HepG2 (cell line): Measurements from ENCODE around the gene PPM1H. TPM values are rescaled to one million over a fixed set of nuclear protein-coding genes. Genes with fewer than 3 reads are reported as not detected.

Experiments
- ATAC-seq: fragments of 200-7000 bp; cut with Tn5 transposase; 3 replicates; pipeline ENCODE4 v1.9.1; 2020; ENCODE audit warnings: mild to moderate bottlenecking, moderate library complexity
- BruUV-seq: library from RNA; stranded (reverse); fragments of 400-500 nt; replicated peaks from 2 replicates; lab custom pipeline; 2021; lab: Mats Ljungman, UMichigan
- CTCF ChIA-PET: fragments of 300-600 bp; formaldehyde crosslinking; extraction: SDS; loops from one replicate; lab custom pipeline; 2021; ENCODE audit warnings: low total read pairs, inconsistent platforms, low intra/inter-chr PET ratio; lab: Yijun Ruan, JAX
- POLR2A ChIA-PET: fragments of 350-600 bp; sonication (Branson Sonifier 250); formaldehyde crosslinking; loops from one replicate; lab custom pipeline; 2020; ENCODE audit warnings: antibody characterized with exemption, inconsistent platforms; lab: Yijun Ruan, JAX
- DNase-seq: peaks from one replicate; pipeline ENCODE4 v3.0.0-alpha.2; 2015; ENCODE audit warnings: low spot score
- FAIRE-seq: peaks from 3 replicates; lab custom pipeline; 2011; peaks lifted over from hg19 to GRCh38; lab: Jason Lieb, UNC
- H2AFZ ChIP-seq: one replicate; pipeline ENCODE4 v1.6.1; 2011; ENCODE audit warnings: low read length, inconsistent platforms
- H3K27ac ChIP-seq: fragments of 300-600 bp; 3 replicates; pipeline ENCODE4 v1.8.0; 2011; ENCODE audit warnings: mixed run types, mild to moderate bottlenecking, mixed read lengths, low read length, inconsistent platforms; ENCODE audit not compliant: insufficient read depth; ENCODE audit errors: extremely low read length
- H3K27me3 ChIP-seq, 2 experiments: fragments of 200-600 bp in 1 of 2; 2 replicates in 1 of 2; 3 replicates in 1 of 2; pipeline versions ENCODE4 v1.6.0 to v1.8.0; 2011; ENCODE audit warnings: low read length in 2 of 2, mild to moderate bottlenecking in 2 of 2, moderate library complexity in 2 of 2, inconsistent platforms in 1 of 2; ENCODE audit not compliant: insufficient read depth in 2 of 2, control insufficient read depth in 1 of 2
- H3K36me3 ChIP-seq, 2 experiments: fragments of 200-600 bp in 1 of 2; replicated peaks in 1 of 2; 2 replicates in 1 of 2; 3 replicates in 1 of 2; pipeline versions ENCODE4 v1.5.1 to v1.8.0; 2011; ENCODE audit warnings: low read length in 2 of 2, inconsistent platforms in 1 of 2; ENCODE audit not compliant: insufficient read depth in 2 of 2, control insufficient read depth in 1 of 2
- H3K4me1 ChIP-seq: 2 replicates; pipeline ENCODE4 v1.5.1; 2012; ENCODE audit warnings: low read length, inconsistent platforms; ENCODE audit not compliant: insufficient read depth
- H3K4me2 ChIP-seq: 2 replicates; pipeline ENCODE4 v1.6.0; 2011; ENCODE audit warnings: low read depth, low read length, inconsistent platforms
- H3K4me3 ChIP-seq, 3 experiments: fragments of 200-600 bp in 1 of 3; sonication (generic), shearing (Covaris generic) in 1 of 3; replicated peaks in 1 of 3; 2 replicates each; pipeline ENCODE4 v1.5.1; 2011 to 2016; ENCODE audit warnings: low read length in 3 of 3, inconsistent platforms in 2 of 3, low read depth in 2 of 3, mild to moderate bottlenecking in 2 of 3, control low read depth in 1 of 3, mixed read lengths in 1 of 3; ENCODE audit not compliant: insufficient read depth in 1 of 3
- H3K79me2 ChIP-seq: one replicate; pipeline ENCODE4 v1.6.1; 2011; ENCODE audit warnings: low read length, inconsistent platforms; ENCODE audit not compliant: insufficient read depth
- H3K9ac ChIP-seq: 2 replicates; pipeline ENCODE4 v1.6.0; 2011; ENCODE audit warnings: mild to moderate bottlenecking, low read depth, low read length, inconsistent platforms; ENCODE audit not compliant: insufficient read depth
- H3K9me3 ChIP-seq: 2 replicates; pipeline ENCODE4 v1.5.1; 2012; ENCODE audit warnings: mild to moderate bottlenecking, low read length
- H4K20me1 ChIP-seq: 2 replicates; pipeline ENCODE4 v1.6.0; 2011; ENCODE audit warnings: inconsistent platforms, mild to moderate bottlenecking, low read length, moderate library complexity; ENCODE audit not compliant: insufficient read depth
- BCLAF1 ChIP-seq: fragments of 450-650 bp; IDR thresholded peaks from 2 replicates; pipeline ENCODE4 v1.6.1; 2017; ENCODE audit warnings: mild to moderate bottlenecking
- GATAD1 ChIP-seq: IDR thresholded peaks from 2 replicates; pipeline ENCODE4 v1.6.1; 2016; ENCODE audit warnings: missing genetic modification reagents, missing compliant biosample characterization
- HMG20B ChIP-seq: conservative IDR thresholded peaks from 2 replicates; pipeline ENCODE4 v1.6.1; 2016; ENCODE audit warnings: missing genetic modification reagents, missing compliant biosample characterization
- HNRNPH1 ChIP-seq: fragments of 200-400 bp; formaldehyde crosslinking; optimal IDR thresholded peaks from 2 replicates; pipeline ENCODE3; 2017; ENCODE audit warnings: mild to moderate bottlenecking, low read depth, low read length
- MTF1 ChIP-seq: sonication (generic); formaldehyde crosslinking; IDR thresholded peaks from 2 replicates; pipeline ENCODE4 v1.5.0; 2020; ENCODE audit warnings: missing genetic modification reagents
- MZF1 ChIP-seq: sonication (generic); formaldehyde crosslinking; IDR thresholded peaks from 2 replicates; pipeline ENCODE4 v1.8.1; 2023; ENCODE audit warnings: mild to moderate bottlenecking, missing genetic modification reagents, borderline replicate concordance
- RBM22 ChIP-seq: fragments of 200-400 bp; formaldehyde crosslinking; optimal IDR thresholded peaks from 2 replicates; pipeline ENCODE3; 2017; ENCODE audit warnings: mild to moderate bottlenecking, low read length, moderate library complexity
- SMYD3 ChIP-seq: sonication (generic); formaldehyde crosslinking; IDR thresholded peaks from 2 replicates; pipeline ENCODE4 v1.8.1; 2023; ENCODE audit warnings: mild to moderate bottlenecking, missing genetic modification reagents
- TBX2 ChIP-seq: sonication (generic); formaldehyde crosslinking; IDR thresholded peaks from 2 replicates; pipeline ENCODE4 v1.5.0; 2020; ENCODE audit warnings: missing genetic modification reagents, mild to moderate bottlenecking, borderline replicate concordance
- ZNF446 ChIP-seq: sonication (generic); formaldehyde crosslinking; IDR thresholded peaks from 2 replicates; pipeline ENCODE4 v1.5.0; 2020; ENCODE audit warnings: mild to moderate bottlenecking, missing genetic modification reagents
- ZNF550 ChIP-seq: sonication (generic); formaldehyde crosslinking; IDR thresholded peaks from 2 replicates; pipeline ENCODE4 v1.4.0; 2020; ENCODE audit warnings: mild to moderate bottlenecking, missing genetic modification reagents, borderline replicate concordance
- ZNF589 ChIP-seq: sonication (generic); formaldehyde crosslinking; conservative IDR thresholded peaks from 2 replicates; pipeline ENCODE4 v1.8.0; 2022; ENCODE audit warnings: mild to moderate bottlenecking, moderate library complexity, missing genetic modification reagents
- ZNF737 ChIP-seq: sonication (generic); formaldehyde crosslinking; IDR thresholded peaks from 2 replicates; pipeline ENCODE4 v1.5.0; 2020; ENCODE audit warnings: missing genetic modification reagents, mild to moderate bottlenecking, borderline replicate concordance
- ZNF891 ChIP-seq: sonication (generic); formaldehyde crosslinking; IDR thresholded peaks from 2 replicates; pipeline ENCODE4 v1.5.0; 2020; ENCODE audit warnings: mild to moderate bottlenecking, missing genetic modification reagents
- WGBS: methylation state at CpG from one replicate; pipeline ENCODE4 v1.1.6; 2017; ENCODE audit warnings: low lambda C conversion rate; 5-methylcytosine and 5-hydroxymethylcytosine counted together
- in situ Hi-C: cut with HindIII; loops from 2 replicates; pipeline ENCODE4 v1.10.0; 2017; ENCODE audit warnings: low pct_unique_long_range_greater_than_20kb; ENCODE audit not compliant: extremely low pct_ligation_motif_present
- intact Hi-C: fragments of 100-400 bp; cut with micrococcal nuclease; formaldehyde crosslinking; loops from one replicate; pipeline ENCODE4 v1.10.0; 2022; ENCODE audit not compliant: unreplicated experiment
- polyA plus RNA-seq, 8 experiments: library from polyadenylated mRNA; depleted of rRNA in 3 of 8; stranded (reverse) in 7 of 8; unstranded in 1 of 8; fragments of >200 nt; fragmentation: Illumina TruSeq in 4 of 8; extraction: Trizol in 4 of 8; gene quantifications; 2 replicates each; pipeline versions ENCODE4 v1.2.1 to v1.2.3, GENCODE V29; 2011 to 2016; ENCODE audit warnings: low read depth in 4 of 8, missing spikeins in 1 of 8, mixed read lengths in 1 of 8; ENCODE audit not compliant: insufficient read depth in 1 of 8
- total RNA-seq, 5 experiments: library from RNA; depleted of rRNA; stranded (reverse); fragments of >200 nt; fragmentation: Illumina TruSeq; extraction: Trizol; gene quantifications; 2 replicates each; pipeline ENCODE4 v1.2.3, GENCODE V29; 2016; ENCODE audit warnings: low read depth in 1 of 5
- TF ChIP-seq, protein P1 (sequence below): sonication (generic); formaldehyde crosslinking; IDR thresholded peaks from 2 replicates; pipeline ENCODE4 v1.4.0; 2020; ENCODE audit warnings: missing genetic modification reagents, borderline replicate concordance
- TF ChIP-seq, protein P2 (sequence below): sonication (generic); formaldehyde crosslinking; IDR thresholded peaks from 2 replicates; pipeline ENCODE4 v1.4.0; 2020; ENCODE audit warnings: missing genetic modification reagents
- TF ChIP-seq, protein P3 (sequence below): sonication (generic); formaldehyde crosslinking; IDR thresholded peaks from 2 replicates; pipeline ENCODE4 v1.5.0; 2020; ENCODE audit warnings: missing genetic modification reagents, mild to moderate bottlenecking, borderline replicate concordance

PPM1H gene
- total and polyA plus RNA-seq, 2 of the 13 experiments (the other 11 are each of a cell fraction or from before 2014, with no cell fraction given): 29.1 to 38.1 TPM

- peaks cover 6 to 24% of the 10 kb centered on the region in 2 experiments for H3K36me3 ChIP-seq
- no peak overlapping the region for H3K27ac ChIP-seq
- H3K4me1 ChIP-seq: peaks cover 6% of the 10 kb centered on the region
- no peaks in the 10 kb centered on the region for H3K27me3 ChIP-seq
- H2AFZ ChIP-seq: no peak overlapping the region
- H3K4me3 ChIP-seq: no peak overlapping the region
- ATAC-seq (no peak), FAIRE-seq (no peak), DNase-seq (no peak)
- intact Hi-C loops (no loop called here), in situ Hi-C loops (no loop called here)
- ChIA-PET POLR2A (no interaction called here), CTCF (no interaction called here)
- H4K20me1 ChIP-seq: no peaks in the 10 kb centered on the region
- WGBS: 95% methylated on average over 10 of the region's 10 CpGs
- peaks cover 61% of the 10 kb centered on the region for H3K79me2 ChIP-seq
- no TSS peak for BruUV-seq
- no peak overlapping the region for H3K9ac ChIP-seq
- H3K4me2 ChIP-seq: no peak overlapping the region
- H3K9me3 ChIP-seq: no peaks in the 10 kb centered on the region
- TF ChIP-seq RBM22 (no peak), TBX2 (no peak), ZNF737 (no peak), BCLAF1 (no peak), SMYD3 (no peak), MZF1 (CRISPR knock-in tag) (no peak), ZNF589 (no peak), MTF1 (CRISPR knock-in tag) (no peak), GATAD1 (CRISPR knock-in tag) (no peak), ZNF891 (CRISPR knock-in tag) (no peak), HMG20B (CRISPR knock-in tag) (no peak), HNRNPH1 (no peak), ZNF550 (CRISPR knock-in tag) (no peak), ZNF446 (no peak)
- TF ChIP-seq, protein P1, sequence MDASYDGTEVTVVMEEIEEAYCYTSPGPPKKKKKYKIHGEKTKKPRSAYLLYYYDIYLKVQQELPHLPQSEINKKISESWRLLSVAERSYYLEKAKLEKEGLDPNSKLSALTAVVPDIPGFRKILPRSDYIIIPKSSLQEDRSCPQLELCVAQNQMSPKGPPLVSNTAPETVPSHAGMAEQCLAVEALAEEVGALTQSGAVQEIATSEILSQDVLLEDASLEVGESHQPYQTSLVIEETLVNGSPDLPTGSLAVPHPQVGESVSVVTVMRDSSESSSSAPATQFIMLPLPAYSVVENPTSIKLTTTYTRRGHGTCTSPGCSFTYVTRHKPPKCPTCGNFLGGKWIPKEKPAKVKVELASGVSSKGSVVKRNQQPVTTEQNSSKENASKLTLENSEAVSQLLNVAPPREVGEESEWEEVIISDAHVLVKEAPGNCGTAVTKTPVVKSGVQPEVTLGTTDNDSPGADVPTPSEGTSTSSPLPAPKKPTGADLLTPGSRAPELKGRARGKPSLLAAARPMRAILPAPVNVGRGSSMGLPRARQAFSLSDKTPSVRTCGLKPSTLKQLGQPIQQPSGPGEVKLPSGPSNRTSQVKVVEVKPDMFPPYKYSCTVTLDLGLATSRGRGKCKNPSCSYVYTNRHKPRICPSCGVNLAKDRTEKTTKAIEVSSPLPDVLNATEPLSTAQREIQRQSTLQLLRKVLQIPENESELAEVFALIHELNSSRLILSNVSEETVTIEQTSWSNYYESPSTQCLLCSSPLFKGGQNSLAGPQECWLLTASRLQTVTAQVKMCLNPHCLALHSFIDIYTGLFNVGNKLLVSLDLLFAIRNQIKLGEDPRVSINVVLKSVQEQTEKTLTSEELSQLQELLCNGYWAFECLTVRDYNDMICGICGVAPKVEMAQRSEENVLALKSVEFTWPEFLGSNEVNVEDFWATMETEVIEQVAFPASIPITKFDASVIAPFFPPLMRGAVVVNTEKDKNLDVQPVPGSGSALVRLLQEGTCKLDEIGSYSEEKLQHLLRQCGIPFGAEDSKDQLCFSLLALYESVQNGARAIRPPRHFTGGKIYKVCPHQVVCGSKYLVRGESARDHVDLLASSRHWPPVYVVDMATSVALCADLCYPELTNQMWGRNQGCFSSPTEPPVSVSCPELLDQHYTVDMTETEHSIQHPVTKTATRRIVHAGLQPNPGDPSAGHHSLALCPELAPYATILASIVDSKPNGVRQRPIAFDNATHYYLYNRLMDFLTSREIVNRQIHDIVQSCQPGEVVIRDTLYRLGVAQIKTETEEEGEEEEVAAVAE: no peak
- TF ChIP-seq, protein P2, sequence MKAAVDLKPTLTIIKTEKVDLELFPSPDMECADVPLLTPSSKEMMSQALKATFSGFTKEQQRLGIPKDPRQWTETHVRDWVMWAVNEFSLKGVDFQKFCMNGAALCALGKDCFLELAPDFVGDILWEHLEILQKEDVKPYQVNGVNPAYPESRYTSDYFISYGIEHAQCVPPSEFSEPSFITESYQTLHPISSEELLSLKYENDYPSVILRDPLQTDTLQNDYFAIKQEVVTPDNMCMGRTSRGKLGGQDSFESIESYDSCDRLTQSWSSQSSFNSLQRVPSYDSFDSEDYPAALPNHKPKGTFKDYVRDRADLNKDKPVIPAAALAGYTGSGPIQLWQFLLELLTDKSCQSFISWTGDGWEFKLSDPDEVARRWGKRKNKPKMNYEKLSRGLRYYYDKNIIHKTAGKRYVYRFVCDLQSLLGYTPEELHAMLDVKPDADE (CRISPR knock-in tag): no peak
- TF ChIP-seq, protein P3, sequence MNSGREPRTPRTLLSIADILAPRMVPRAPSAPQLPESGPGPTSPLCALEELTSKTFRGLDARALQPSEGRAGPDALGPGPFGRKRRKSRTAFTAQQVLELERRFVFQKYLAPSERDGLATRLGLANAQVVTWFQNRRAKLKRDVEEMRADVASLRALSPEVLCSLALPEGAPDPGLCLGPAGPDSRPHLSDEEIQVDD (CRISPR knock-in tag): no peak
These were observed 99.9 kb downstream of the PPM1H start for GRCh38 chr12:62834971-62835547.
